GM21737 (cell line): ENCODE data around the gene KCNG1.

Experiments used
- ATAC-seq: cut with Tn5 transposase; IDR thresholded peaks from one replicate; pipeline ENCODE4 v1.9.1; 2021; ENCODE audit warnings: mild to moderate bottlenecking, moderate library complexity; ENCODE audit not compliant: unreplicated experiment

Gene KCNG1

GRCh38 chr20:51036827-51037531, 14.1 kb upstream of the KCNG1 start:
- ATAC-seq, result no peak

DNA sequence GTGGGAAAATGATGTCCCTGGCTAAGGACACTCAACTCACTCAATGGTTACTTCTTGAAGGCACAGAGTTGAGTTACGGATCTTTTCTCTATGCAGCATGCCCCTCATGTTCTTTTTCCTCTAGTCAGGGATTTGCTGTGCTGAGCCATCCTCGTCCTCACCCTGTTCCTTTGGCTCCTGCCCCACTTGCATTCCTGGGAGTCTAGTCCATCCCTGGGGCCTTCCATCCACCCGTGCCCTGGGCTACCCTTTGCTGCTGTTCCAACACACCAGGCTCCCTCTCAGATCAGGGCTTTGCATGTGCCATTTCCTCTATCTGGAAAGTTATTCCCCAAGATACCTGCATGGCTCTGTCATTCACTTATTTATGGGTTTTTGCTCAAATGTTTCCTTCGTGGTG, 13.3 kb upstream of the KCNG1 start:
- ATAC-seq, result no peak

- ATAC-seq, result no peak
These were observed 12.2 kb upstream of the KCNG1 start for GRCh38 chr20:51034988-51035656.

DNA sequence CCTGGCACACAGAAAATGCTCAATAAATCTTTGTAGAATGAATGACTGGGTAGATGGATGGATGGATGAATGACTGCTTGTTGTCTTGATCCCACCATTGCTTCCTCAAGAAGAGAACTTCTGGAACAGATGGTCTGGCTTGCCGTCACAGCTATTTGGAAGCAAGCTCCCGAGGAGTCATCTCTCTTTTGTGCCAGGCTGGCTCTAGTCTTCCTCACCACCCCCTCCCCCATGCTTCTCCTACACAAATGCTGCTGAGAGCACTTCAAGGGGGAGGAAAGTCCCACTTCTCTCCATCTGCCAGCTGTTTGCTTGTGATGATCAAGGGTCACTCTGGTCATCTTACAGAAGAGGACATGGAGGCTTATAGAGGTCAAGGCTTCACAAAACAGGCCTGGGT, 11.6 kb upstream of the KCNG1 start:
- ATAC-seq, result no peak

- ATAC-seq, result no peak
These were observed 7.3 kb upstream of the KCNG1 start for GRCh38 chr20:51029963-51030920.

GRCh38 chr20:51029556-51029955, 6.6 kb upstream of the KCNG1 start:
- no peak for ATAC-seq

DNA sequence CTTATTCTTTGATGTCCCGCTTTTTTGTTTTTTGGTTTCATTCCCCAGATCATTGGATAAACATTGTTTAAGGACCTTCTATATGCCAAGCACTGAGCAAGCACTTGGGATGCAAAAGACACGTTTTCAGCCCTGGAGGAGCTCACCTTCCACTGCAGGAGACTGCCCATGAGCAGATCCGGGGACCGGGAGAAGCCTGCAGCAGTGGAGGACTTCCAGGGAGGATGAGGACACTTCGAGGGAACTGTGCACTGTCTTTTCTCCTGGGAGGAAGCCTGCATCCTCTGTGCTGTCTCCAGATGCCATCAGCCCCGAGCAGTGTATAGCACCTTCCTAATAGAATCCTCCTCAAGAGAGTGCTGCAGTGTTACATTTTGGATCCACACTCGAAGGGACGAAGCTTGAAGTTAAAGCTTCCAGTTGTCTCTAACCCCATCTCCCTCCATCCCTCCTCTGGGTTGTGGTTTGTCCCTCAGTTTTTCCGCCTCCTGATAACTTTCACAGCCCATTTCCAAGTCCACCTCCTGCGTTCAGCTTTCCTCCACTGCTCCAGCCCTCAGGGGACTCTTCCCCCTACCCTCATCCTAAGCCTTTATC, 5.8 kb upstream of the KCNG1 start:
- ATAC-seq, result no peak

DNA sequence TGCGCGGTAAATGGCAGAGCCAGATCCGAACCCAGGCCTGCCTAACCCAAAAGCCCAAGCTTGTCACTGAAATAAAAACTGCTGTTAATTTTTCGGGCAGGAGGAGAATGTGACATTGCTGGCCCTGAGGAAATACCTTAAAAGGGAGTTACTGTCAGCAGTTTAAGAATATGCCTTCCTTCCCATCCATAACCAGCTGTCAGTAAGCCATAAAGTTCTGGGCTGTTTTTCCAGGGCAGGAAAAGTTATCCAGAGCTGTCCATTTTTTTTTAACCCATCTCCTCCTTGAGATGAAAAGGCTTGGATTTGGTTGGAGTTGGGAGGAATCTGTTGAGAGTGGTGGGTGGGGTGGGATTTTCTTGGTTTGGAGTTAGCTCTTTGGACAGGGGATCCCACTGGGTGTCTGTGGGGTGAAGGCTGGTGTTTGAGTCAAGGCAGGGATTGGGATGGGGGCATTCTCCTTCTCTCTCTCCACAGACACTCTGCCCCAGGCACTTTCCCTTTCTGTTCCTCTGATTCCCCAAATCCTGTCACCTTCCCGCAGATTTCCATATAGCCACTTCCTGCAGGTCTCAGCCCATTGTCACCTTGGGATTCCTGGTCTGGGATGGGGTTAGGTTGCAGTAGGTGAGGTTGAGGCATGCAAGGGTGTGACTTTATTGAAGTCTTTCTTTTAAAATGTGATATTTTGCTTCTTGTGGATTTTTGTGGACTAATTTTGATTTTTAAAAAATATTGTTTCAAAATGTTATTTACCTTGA, 4.3 kb upstream of the KCNG1 start:
- no peak for ATAC-seq

GRCh38 chr20:51026269-51026668, 3.4 kb upstream of the KCNG1 start:
- no peak for ATAC-seq

- ATAC-seq, result no peak
These were observed 1.9 kb upstream of the KCNG1 start for GRCh38 chr20:51024761-51025160.

DNA sequence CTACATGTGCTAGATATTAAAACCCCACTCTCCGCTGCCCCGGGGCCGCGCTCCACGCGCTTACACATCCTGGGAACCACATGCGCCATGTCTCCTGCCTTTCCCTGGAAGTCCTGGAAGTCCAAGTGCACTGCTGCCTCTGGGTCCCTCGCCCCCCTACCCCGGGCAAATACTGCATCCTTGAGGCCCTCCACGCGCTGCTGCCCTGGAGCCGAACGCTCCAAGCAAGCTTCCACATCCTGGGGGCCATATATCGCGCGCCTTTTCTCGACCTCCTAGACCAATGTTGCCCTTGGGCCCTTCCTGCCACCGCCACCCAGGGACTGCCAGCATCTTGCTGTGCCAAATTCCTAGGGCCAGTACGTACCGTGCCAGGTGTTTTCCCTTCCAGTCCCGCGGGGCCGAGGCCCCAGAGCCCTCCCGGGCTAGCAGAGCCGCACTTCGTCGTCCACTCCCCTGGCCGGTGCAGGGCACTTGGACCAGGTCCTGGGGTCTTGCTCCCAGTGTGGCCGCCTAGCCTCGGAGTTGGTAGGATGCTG, 779 bp upstream of the KCNG1 start:
- no peak for ATAC-seq

GRCh38 chr20:51022227-51022802, 592 bp downstream of the KCNG1 start:
- no peak for ATAC-seq

- ATAC-seq, result no peak
These were observed 1.6 kb downstream of the KCNG1 start for GRCh38 chr20:51021067-51022025.

DNA sequence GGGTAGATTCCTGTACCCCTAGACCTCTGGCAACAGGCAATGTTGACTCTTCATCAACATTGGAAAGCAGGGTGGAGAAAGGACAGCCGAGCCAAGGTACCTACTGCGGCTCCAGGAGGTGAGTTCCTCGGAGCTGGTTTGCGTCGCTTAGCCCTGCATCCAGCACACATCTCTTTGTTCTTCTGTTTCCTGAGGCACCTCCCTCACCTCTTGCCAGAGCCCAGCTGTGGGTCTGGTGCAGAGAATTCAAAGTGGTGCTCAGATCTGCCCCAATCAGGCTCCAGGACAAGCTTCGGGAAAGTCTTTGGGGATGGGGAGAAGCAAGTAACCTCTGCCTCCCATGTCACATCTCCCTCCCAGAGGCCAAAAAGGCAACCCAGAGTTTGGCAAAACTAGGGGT, 2.2 kb downstream of the KCNG1 start:
- ATAC-seq, result no peak

GRCh38 chr20:51019656-51020592, 3.0 kb downstream of the KCNG1 start:
- ATAC-seq, result no peak

DNA sequence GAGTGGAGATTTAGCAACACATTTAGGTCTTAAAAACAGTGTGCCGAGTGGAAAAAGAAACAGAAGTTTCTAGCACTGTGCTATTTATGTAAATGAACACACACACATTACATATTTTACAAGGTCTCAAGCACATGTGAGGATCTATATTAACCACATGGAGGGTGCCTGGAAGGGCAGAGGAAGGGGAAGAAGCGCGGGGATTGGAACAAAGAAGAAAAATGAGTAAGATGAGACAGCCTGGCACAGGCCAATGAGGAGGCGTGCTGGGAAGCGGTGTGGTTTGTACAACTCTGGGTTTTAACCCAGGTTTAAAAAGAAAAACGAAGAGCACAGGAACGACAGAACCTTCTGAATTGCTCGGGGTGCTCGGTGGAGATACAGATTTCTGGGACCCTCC, 5.7 kb downstream of the KCNG1 start:
- no peak for ATAC-seq

DNA sequence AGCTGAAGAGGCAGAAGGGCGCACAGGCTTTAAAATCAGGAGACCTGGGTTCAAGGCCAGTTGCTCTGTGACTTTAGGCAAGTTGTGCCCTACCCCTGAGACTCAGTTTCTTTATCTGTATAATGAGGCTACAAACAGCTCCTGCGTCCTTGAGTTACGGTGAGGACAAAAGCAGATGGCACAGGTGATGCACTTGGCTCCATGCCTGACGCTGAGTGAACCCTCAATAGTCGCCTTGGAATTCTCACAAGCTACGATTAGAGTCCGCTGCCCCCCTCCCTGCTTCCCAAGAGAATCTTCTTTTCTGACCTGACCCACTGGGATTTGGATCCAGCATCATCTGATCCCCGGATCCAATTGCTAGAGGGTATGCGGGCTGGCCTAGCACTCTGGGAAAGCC, 6.4 kb downstream of the KCNG1 start:
- ATAC-seq, result no peak
